Panc1 (cell line): ENCODE data around the gene NMNAT3. TPM values are rescaled to one million over a fixed set of nuclear protein-coding genes. Genes with fewer than 3 reads are reported as not detected.

ENCODE experiments used
- ATAC-seq: fragments of 200-7000 bp; cut with Tn5 transposase; 2 replicates; pipeline ENCODE4 v1.9.1; 2020; ENCODE audit warnings: mild to moderate bottlenecking, moderate library complexity
- BruUV-seq: library from RNA; stranded (reverse); fragments of 400-500 nt; replicated peaks from 2 replicates; lab custom pipeline; 2021; lab: Mats Ljungman, UMichigan
- CTCF ChIA-PET: fragments of 300-600 bp; sonication (Branson Sonifier 250); formaldehyde crosslinking; loops from one replicate; lab custom pipeline; 2022; ENCODE audit warnings: antibody characterized with exemption; lab: Charles Lee
- POLR2A ChIA-PET: fragments of 300-600 bp; sonication (Branson Sonifier 250); formaldehyde crosslinking; loops from one replicate; lab custom pipeline; 2022; ENCODE audit warnings: antibody characterized with exemption; lab: Charles Lee
- DNase-seq: peaks from one replicate; pipeline ENCODE4 v3.0.0-alpha.2; 2010; ENCODE audit warnings: low read depth, low spot score
- H3K27ac ChIP-seq: 2 replicates; pipeline ENCODE4 v1.5.1; 2011; ENCODE audit warnings: mild to moderate bottlenecking, low read length, inconsistent platforms
- H3K27me3 ChIP-seq: fragments of 200-500 bp; sonication (Bioruptor generic); 2 replicates; pipeline ENCODE4 v1.6.0; 2014; ENCODE audit warnings: low read length, inconsistent platforms; ENCODE audit not compliant: control insufficient read depth, insufficient read depth
- H3K36me3 ChIP-seq: fragments of 200-500 bp; sonication (Bioruptor generic); 2 replicates; pipeline ENCODE4 v1.5.1; 2014; ENCODE audit warnings: inconsistent platforms, mild to moderate bottlenecking, low read length, moderate library complexity; ENCODE audit not compliant: control insufficient read depth, insufficient read depth
- H3K4me1 ChIP-seq: 2 replicates; pipeline ENCODE4 v1.5.1; 2011; ENCODE audit warnings: inconsistent platforms, mild to moderate bottlenecking, low read length, moderate library complexity; ENCODE audit not compliant: control insufficient read depth, insufficient read depth
- H3K4me3 ChIP-seq, 2 experiments: 2 replicates each; pipeline ENCODE4 v1.5.1; 2011 to 2012; ENCODE audit warnings: low read depth in 2 of 2, low read length in 2 of 2, mild to moderate bottlenecking in 2 of 2, inconsistent platforms in 1 of 2, moderate library complexity in 1 of 2
- H3K9me3 ChIP-seq: fragments of 200-500 bp; sonication (Bioruptor generic); 2 replicates; pipeline ENCODE4 v1.5.1; 2014; ENCODE audit warnings: low read depth, mild to moderate bottlenecking, inconsistent platforms, low read length, moderate library complexity; ENCODE audit not compliant: control insufficient read depth, insufficient read depth
- CTCF ChIP-seq: fragments of 450-650 bp; IDR thresholded peaks from 2 replicates; pipeline ENCODE4 v1.5.1; 2017; ENCODE audit warnings: mild to moderate bottlenecking
- POLR2AphosphoS5 ChIP-seq: IDR thresholded peaks from 2 replicates; pipeline ENCODE4 v1.6.1; 2012; ENCODE audit warnings: mild to moderate bottlenecking, low read depth, low read length, moderate library complexity
- REST ChIP-seq, 2 experiments: IDR thresholded peaks; 2 replicates each; pipeline ENCODE4 v1.6.1; 2011 to 2012; ENCODE audit warnings: low read depth in 2 of 2, control low read depth in 1 of 2, low read length in 1 of 2, mild to moderate bottlenecking in 1 of 2, moderate library complexity in 1 of 2; ENCODE audit not compliant: insufficient read depth in 1 of 2
- SIN3A ChIP-seq: IDR thresholded peaks from 2 replicates; pipeline ENCODE4 v1.6.1; 2012; ENCODE audit warnings: low read depth, mild to moderate bottlenecking, low read length, moderate library complexity, borderline replicate concordance; ENCODE audit not compliant: insufficient read depth
- TCF7L2 ChIP-seq: IDR thresholded peaks from 2 replicates; pipeline ENCODE4 v1.6.1; 2011; ENCODE audit warnings: mild to moderate bottlenecking, low read depth, low read length, inconsistent platforms
- in situ Hi-C: cut with HindIII; loops from 2 replicates; pipeline ENCODE4 v1.10.0; 2016; ENCODE audit warnings: low sequenced_read_pairs, low pct_unique_long_range_greater_than_20kb
- intact Hi-C: fragments of 100-400 bp; cut with micrococcal nuclease; formaldehyde crosslinking; loops from one replicate; pipeline ENCODE4 v1.10.0; 2022; ENCODE audit not compliant: unreplicated experiment
- total RNA-seq: library from RNA; stranded (reverse); gene quantifications from one replicate; pipeline ENCODE4 v1.2.1, GENCODE V29; 2021; ENCODE audit not compliant: unreplicated experiment

The NMNAT3 gene
- total RNA-seq, 1 experiment from 2014 or later, result 1.9 TPM

- intact Hi-C loops (no loop called here), in situ Hi-C loops (no loop called here)
- no peaks in the 10 kb centered on the region for H3K27me3 ChIP-seq
- no peaks in the 10 kb centered on the region for H3K4me1 ChIP-seq
- H3K4me3 ChIP-seq, result no peak overlapping the region
- ChIA-PET CTCF (no interaction called here), POLR2A (no interaction called here)
- no peak overlapping the region for H3K27ac ChIP-seq
- no peak for DNase-seq
- TF ChIP-seq SIN3A (no peak), REST (IDR thresholded peaks at IDR 0.05; ENCODE audit: insufficient read depth in 1 of 2, low read depth in 2 of 2, low read length in 1 of 2) (no peak), CTCF (no peak), POLR2AphosphoS5 (no peak), TCF7L2 (no peak)
- ATAC-seq, result no peak
- H3K36me3 ChIP-seq, result no peaks in the 10 kb centered on the region
- BruUV-seq, result no TSS peak
- no peaks in the 10 kb centered on the region for H3K9me3 ChIP-seq
Observed at GRCh38 chr3:139672884-139673283, 4.9 kb downstream of the NMNAT3 start.

- Histone ChIP-seq H3K27me3 (no peaks in the 10 kb centered on the region), H3K4me1 (no peaks in the 10 kb centered on the region), H3K36me3 (no peaks in the 10 kb centered on the region), H3K9me3 (no peaks in the 10 kb centered on the region), H3K4me3 (no peak overlapping the region), H3K27ac (no peak overlapping the region)
- in situ Hi-C loops, result no loop called here
- TF ChIP-seq SIN3A (no peak), TCF7L2 (no peak), REST (IDR thresholded peaks at IDR 0.05; ENCODE audit: insufficient read depth in 1 of 2, low read depth in 2 of 2, low read length in 1 of 2) (no peak), POLR2AphosphoS5 (no peak), CTCF (no peak)
- intact Hi-C loops, result no loop called here
- no peak for ATAC-seq
- ChIA-PET CTCF (no interaction called here), POLR2A (no interaction called here)
- BruUV-seq, result no TSS peak
- DNase-seq, result no peak
Observed at GRCh38 chr3:139671863-139672646, 5.7 kb downstream of the NMNAT3 start.
